Measurements from ENCODE around the gene ABCD1.

ABCD1 gene

DNA sequence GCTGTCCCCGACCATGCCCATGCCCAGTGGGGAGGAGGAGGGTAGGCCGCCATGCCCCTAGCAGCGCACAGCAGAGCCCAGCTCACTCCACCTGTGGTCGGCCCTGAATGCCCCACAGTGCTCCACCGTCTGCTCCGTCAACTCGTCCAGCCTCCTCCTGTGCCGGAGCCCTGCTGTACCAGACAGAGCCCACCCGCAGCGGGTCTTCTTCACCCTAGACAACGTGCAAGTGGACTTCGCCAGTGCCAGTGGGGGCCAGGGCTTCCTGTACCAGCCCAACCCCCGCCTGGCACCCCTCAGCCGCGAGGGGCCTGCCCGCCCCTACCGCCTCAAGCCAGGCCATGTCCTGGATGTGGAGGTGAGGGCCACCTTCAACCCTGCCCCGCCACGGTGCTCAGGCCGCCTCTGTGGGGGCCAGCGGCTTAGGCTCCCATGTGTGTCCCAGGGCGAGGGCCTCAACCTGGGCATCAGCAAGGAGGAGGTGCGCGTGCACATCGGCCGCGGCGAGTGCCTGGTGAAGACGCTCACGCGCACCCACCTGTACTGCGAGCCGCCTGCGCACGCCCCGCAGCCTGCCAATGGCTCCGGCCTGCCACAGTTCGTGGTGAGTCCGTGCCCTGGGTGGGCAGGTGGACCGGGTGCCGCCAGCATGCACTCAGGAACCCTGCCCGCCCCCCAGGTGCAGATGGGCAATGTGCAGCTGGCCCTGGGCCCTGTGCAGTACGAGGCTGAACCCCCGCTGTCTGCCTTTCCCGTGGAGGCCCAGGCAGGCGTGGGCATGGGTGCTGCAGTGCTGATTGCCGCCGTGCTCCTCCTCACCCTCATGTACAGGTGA is 49.3 kb downstream of the ABCD1 start:
- DNase-seq (ENCODE audit: low read depth): no peak

DNA sequence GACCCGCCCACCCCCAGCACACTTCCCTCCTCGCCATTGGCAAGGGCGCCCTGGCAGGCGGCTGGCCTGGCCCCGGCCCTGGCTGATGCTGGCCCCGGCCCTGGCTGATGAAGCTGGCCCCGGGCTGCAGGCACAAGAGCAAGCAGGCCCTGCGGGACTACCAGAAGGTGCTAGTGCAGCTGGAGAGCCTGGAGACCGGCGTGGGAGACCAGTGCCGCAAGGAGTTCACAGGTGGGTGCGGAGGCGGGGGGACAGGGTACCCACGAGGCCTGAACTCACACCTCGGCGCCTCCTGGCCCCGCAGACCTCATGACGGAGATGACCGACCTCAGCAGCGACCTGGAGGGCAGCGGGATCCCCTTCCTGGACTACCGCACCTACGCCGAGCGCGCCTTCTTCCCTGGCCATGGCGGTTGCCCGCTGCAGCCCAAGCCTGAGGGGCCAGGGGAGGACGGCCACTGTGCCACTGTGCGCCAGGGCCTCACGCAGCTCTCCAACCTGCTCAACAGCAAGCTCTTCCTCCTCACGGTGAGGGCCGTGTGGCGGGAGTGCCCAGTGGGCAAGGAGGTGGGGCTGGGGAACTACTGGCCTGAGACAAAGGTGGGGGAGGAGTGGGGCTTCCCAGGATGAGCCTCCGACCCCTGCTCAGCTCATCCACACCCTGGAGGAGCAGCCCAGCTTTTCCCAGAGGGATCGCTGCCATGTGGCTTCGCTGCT is 50.1 kb downstream of the ABCD1 start:
- no peak for DNase-seq (ENCODE audit: low read depth)

DNA sequence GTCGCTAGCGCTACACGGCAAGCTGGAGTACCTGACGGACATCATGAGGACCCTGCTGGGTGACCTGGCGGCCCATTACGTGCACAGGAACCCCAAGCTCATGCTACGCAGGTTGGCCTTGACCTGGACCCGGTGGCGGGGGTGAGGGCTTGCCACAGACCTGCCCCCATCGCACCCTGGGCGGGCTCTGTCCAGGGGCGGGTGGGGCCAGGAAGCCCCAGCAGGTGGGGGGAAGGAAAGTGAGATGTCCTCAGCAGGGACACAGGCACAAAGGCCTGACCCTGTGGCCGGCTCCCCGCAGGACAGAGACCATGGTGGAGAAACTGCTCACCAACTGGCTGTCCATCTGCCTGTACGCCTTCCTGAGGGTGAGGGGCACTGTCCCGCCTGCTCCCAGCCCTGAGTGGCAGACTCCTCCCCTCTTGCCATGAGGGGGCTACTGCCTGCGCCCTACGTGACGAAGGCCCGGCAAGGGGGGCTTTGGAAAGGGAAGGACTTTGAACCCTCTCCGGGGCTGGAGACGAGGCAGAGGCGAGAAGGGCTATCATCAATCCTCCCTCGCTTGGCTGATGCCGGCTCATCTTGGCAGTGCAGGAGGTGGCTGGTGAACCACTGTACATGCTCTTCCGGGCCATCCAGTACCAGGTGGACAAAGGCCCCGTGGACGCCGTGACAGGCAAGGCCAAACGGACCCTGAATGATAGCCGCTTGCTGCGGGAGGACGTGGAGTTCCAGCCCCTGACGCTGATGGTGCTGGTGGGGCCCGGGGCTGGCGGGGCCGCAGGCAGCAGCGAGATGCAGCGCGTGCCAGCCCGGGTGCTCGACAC is 50.9 kb downstream of the ABCD1 start:
- no peak for DNase-seq (ENCODE audit: low read depth)

DNA sequence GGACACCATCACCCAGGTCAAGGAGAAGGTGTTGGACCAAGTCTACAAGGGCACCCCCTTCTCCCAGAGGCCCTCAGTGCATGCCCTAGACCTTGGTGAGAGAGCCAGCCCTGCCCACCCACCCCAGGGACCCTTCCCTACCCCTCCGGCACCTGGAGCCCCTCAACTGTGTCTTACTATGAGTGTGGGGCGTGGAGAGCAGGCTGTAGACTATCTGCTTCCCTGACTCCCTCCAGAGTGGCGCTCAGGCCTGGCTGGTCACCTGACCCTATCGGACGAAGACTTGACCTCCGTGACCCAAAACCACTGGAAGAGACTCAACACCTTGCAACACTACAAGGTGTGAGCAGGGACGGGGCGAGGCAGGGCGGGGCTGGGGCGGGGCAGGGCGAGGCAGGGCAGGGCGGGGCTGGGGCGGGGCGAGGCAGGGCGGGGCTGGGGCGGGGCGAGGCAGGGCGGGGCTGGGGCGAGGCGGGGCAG is 51.5 kb downstream of the ABCD1 start:
- no peak for DNase-seq (ENCODE audit: low read depth)

DNA sequence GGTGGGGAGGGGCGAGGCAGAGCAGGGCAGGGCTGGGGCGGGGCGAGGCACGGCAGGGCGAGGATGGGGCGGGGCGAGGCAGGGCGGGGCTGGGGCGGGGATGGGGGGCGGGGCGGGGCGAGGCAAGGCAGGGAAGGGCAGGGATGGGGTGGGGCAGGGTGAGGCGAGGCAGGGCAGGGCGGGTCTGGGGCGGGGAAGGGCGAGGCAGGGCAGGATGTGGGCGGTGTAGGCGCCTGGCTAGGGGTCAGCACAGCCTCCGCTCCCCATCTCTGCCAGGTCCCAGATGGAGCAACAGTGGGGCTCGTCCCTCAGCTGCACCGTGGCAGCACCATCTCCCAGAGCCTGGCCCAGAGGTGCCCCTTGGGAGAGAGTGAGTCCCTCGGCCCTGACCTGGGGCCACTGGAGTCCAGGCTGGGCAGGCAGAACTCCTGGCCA is 52.0 kb downstream of the ABCD1 start:
- no peak for DNase-seq (ENCODE audit: low read depth)

DNA sequence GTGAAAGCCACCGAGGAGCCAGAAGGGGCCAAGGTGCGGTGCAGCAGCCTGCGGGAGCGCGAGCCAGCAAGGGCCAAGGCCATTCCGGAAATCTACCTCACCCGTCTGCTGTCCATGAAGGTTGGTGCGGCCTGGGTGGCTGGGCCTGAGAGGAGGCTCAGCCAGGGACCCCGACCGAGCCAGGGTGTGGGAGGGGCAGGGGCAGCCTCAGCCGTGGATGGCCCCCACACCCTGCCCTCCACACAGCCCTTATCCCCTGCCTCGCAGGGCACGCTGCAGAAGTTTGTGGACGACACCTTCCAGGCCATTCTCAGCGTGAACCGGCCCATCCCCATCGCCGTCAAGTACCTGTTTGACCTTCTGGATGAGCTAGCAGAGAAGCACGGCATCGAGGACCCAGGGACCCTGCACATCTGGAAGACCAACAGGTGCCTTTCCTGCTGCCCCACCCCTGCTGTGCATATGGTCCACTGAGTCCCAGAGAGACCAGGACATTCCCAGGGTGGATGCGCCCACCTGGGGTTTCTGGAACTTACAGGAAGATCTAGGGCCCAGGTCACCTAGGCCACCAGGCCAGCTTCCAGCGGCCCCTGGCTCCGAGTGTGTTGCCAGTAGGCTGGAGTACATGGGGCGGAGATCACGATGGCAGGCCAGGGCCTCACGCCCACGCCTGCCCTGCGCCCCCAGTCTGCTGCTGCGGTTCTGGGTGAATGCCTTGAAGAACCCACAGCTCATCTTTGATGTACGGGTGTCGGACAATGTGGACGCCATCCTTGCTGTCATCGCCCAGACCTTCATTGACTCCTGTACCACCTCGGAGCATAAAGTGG is 52.8 kb downstream of the ABCD1 start:
- no peak for DNase-seq (ENCODE audit: low read depth)

DNA sequence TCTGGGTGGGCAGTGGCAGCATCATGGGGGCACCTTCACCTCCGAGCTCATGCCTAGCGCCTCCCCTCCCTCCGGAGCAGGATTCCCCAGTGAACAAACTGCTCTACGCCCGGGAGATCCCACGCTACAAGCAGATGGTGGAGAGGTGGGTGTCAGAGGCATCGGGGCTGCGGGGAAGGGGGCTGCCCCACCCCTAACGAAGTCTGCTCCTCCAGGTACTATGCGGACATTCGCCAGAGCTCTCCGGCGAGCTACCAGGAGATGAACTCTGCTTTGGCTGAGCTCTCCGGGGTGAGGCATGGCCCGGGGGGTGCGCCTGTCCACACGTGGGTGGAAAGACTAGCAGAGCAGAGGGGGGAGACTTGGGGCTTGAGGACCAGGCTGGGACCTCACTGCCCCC is 53.5 kb downstream of the ABCD1 start:
- no peak for DNase-seq (ENCODE audit: low read depth)

DNA sequence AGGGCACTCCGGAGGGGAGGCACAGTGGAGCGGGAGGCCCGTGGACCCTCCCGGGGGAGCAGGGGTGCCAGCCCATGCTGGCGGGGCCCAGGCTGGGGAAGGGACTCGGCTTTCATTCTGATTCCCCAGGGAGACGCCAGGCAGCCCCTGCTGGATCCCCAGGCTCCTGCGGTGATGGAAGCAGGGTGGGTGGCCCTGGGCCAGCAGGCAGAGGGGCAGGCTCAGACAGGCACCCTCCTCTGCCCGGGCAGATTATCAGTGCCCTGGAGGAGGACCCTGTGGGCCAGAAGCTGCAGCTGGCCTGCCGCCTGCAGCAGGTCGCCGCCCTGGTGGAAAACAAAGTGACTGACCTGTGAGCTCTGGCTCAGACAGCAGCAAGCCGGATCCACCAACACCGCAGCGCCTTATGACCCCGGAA is 54.0 kb downstream of the ABCD1 start:
- no peak for DNase-seq (ENCODE audit: low read depth)

DNA sequence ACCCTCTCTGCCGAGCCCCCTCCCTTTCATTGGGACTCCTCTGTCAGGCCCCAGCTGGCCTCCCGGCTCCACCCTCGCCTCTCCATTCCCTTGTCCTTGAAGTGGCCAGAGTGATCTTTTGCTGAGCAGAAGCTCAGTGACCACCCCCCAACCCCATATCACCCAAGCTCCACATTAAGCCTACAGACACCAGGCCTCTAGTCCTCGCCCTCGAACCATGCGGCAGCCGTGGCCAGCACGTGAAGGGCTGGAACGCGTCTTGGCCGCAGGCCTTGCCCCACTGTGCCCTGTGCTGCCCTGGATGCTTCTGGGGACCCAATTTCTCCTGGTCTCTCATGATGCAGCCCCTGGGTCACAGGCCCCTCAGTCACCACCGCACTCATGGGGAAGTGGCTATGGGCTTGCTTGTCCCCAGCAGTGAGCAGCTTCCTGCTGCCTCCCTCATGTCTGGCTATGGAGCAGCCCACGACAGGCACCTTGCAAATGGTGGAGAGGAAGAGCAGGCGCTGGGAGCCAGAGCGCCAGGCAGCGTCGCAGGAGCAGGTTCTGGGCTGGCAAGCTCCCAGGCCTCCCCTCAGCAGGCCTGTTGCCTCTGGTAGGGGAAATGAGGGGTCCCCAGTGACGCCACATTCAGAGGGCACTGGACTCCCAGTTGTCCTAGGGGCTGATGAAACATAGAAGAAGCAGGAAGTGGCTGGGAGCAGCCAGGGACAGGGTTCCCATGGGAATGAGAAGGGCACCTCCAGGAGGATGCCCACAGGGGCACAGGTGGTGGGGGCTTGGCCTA is 55.4 kb downstream of the ABCD1 start:
- DNase-seq (ENCODE audit: low read depth): no peak

DNA sequence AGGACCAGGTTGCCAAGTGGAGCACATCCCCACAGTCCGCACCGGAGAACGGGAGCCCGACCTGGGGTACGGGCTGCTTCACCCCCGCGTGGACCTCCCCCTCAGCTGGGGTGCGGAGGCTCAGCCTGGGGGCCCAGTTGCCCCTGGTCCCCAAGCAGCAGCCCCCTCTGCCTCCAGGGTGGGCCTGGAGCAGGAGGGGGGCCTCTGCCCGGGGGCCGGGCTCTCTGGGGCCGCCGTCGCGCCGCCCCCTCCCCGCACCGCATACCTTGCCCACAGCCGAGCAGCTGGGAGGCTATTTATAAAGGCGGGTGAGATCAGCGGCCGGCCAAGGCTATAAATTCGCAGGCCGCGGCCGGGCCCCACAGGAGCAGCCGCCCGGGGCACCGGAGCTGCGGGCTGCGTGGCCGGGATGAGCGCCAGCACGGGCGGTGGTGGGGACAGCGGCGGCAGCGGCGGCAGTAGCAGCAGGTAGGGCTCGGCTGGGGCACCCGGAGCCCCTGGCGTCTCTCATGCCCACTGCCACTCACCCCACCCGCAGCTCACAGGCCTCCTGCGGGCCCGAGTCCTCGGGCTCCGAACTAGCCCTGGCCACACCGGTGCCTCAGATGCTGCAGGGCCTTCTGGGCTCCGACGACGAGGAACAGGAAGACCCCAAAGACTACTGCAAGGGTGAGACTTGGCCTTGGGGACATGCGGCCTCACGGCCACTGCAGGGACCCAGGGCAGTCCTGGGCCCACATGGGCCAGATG is 56.2 kb downstream of the ABCD1 start, which contains the start of gene SRPK3:
SRPK3 (plus strand) TSS at position 364 of the 750 bp plus-strand sequence; CDS start at position 410, 46 bp downstream.
- no peak for DNase-seq (ENCODE audit: low read depth)

DNA sequence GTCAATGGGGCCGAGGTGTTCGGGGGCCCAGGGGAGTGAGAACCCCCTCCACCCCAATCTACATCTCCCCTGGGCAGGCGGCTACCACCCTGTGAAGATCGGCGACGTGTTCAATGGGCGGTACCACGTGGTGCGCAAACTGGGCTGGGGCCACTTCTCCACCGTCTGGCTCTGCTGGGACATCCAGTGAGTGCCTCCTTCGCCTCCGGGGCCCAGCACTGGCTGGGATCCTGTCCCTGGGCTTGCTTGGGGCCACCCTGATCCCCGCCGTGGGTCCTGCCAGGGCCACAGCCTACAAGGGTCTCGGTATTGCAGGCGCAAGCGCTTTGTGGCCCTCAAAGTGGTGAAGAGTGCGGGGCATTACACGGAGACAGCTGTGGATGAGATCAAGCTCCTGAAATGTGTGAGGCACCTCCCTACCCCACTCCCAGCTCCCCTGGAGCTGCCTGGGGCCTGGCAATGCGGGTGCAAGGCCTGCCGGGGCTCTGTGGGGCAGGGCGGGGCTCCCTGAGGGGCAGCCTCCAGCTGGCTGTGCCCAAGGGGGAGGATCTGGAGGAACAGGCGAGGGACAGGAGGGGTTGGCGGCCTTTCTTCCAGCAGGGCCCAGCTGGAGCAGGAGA is 56.9 kb downstream of the ABCD1 start:
- no peak for DNase-seq (ENCODE audit: low read depth)

DNA sequence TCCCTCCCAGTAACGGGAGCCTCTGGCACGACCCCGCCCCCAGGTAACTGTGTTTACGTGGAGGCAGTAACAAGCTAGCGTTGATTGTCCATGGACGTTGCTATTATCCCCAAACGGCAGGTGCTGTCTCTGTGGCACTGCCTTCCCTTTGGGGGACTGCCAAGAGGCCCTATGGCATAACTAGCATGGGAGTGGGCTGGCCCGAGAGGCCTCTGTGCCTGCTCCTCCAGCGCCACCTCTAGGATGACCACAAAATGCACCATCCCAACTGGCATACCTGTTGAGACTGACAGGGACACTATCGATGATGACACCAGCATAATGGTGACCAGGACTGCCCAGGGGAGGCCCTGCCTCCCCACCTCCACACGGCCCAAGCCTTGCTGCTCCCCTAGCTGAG is 57.7 kb downstream of the ABCD1 start:
- DNase-seq (ENCODE audit: low read depth): no peak

DNA sequence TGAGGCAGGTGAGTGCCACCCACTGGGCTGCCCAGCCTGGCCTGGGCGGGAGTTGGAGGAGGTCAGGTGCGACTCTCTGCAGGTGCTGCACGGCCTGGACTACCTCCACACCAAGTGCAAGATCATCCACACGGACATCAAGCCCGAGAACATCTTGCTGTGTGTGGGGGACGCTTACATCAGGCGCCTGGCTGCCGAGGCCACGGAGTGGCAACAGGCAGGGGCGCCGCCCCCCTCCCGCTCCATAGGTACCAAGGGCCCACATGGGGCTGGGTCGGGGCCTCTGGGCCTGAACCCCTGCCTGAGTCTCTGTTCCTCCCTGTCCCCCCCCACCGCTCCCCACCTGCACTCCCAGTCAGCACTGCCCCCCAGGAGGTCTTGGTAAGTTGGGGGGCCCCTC is 58.2 kb downstream of the ABCD1 start:
- DNase-seq (ENCODE audit: low read depth): no peak

DNA sequence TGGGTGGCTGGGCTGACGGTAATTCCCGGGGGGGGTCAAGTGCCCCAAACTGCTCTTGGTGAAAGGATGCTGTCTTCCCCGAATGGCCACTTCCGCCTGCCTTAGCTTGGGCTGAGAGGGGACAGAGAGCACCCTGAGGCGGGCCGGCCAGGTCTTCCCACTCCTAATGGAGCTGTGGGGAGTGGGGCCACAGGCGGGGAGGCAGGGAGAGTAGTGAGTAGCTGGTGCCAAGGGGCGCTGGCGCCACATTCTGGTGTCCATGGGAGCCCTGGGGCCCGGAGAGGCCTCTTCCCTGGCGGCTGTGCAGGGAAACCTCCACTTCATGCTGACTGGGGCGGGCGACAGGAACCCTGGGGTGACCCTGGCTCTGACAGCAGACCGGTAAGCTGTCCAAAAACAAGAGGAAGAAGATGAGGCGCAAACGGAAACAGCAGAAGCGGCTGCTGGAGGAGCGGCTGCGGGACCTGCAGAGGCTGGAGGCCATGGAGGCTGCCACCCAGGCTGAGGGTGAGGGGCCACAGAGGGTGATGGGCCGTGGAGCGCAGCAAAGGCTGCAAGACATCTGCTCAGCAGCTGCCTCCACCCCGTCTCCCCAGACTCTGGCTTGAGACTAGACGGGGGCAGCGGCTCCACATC is 58.8 kb downstream of the ABCD1 start:
- no peak for DNase-seq (ENCODE audit: low read depth)

DNA sequence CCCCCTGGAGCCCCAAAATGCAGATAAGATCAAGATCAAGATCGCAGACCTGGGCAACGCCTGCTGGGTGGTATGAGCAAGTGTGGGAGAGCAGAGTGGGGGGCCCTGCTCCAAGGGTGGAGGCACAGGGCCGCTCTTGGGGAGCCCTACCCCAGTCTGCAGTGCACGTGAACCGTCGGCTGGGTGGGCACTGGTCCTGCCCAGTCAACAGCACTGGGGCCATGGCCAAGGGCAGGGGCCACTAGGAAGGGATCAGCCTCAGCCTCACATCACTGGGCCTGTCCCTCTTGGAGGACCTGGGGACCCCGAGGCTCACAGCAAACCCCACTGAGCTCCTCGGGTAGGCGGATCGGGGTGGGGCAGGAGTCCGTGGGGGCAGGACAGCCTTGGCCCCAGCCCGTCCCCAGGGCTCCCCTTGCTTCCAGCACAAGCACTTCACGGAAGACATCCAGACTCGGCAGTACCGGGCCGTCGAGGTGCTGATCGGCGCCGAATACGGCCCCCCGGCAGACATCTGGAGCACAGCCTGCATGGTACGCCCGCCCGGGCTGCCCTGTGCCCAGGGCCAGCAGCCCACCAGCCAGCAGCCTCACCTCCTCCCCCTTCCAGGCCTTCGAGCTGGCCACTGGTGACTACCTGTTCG is 59.8 kb downstream of the ABCD1 start:
- DNase-seq (ENCODE audit: low read depth): no peak

DNA sequence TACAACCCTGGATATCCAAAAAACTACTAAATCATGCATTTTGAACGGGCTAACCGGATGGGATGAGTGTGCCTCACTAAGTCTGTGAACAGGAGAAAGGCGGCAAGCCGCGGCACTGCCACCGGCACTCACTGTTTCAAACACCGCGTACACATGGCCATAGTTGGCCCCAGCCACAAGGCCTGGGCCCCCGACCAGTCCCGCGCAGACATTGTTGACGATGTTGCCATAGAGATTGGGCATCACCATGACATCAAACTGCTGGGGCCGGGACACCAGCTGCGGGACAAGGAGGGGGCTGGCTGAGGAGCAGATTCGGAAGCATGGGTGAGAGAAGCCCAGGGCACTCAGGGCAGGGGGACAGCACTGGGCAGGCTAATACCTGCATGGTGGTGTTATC is 62.0 kb downstream of the ABCD1 start:
- DNase-seq (ENCODE audit: low read depth): no peak

DNA sequence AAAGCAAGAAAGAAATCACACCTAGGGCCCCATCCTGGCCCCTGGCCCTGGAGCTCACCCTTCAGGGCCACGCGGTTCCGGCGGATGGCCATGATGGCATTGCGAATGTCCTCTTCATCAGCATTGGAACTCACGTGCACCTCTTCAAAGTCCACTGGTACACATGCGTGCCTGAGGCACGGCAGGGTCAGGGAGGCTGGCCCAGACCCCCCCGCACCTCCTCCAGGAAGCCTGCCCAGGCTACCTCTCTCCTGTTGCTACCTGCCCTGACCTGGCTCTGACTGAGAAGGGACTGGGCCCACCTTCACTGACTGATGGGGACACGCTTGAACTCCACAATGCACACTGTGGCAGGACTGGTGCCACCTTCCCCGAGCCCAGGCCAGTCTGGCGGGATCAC is 65.0 kb downstream of the ABCD1 start:
- no peak for DNase-seq (ENCODE audit: low read depth)

DNA sequence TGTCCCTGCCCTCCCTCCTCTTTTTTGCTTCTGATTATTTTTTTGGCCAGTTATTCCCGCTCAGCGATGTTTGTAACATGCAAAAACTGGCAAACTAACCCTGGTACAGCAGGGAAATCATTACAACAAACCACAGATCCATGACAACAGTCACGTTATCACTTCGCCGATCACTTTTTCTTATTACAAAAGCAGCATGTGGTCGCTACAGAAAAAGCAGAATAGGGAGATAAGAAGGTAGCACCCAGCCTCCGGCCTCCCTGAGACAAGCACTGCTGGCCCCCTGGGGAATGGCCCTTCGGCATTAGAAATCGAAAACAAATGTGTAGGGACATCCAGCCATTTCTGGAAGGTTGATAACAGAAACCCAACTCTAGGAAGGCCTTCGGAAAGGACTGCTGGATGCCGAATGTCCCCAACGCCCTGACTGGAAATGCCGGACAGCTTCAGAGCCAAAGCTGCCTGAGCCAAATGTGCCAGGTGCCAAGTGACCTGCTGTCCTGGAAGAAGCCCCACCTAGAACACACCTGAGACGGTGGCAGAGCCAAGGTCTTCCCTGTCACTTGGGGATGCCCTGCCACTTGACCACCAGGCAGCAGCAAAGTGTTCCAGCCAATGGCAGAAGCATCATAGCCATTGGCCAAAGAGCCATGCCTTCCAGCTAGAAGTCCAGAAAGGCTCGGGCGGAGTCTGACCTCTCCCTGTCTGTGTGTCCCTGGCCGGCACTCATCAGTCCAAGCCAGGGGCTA is 66.6 kb downstream of the ABCD1 start:
- DNase-seq (ENCODE audit: low read depth): no peak
